ENCODE data around the gene CLDN17.

The CLDN17 gene

DNA sequence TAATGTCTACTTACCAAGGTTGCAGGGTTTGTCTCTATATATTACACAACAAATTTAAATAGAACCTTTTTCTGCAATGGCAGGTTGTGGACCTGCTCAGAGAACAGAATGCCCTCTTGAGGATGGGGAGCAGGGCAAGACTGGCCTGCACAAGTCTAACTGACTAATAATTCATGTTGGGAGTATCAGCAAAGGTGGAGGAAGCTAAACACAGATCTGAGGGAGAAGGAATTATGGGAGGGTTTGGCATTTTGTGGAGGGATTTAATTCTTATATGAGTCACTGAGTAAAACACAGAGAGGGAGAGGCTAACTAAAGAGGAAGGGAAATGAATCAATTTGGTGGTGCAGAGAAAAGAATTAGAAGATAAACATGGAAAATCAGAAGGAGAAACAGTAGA is 40.0 kb downstream of the CLDN17 start:
- no peak for DNase-seq (ENCODE audit: low read depth in 1 of 2, low spot score in 1 of 2)

- DNase-seq (ENCODE audit: low read depth in 1 of 2, low spot score in 1 of 2) = no peak
These were observed 49.0 kb downstream of the CLDN17 start for GRCh38 chr21:30117631-30118030.

DNA sequence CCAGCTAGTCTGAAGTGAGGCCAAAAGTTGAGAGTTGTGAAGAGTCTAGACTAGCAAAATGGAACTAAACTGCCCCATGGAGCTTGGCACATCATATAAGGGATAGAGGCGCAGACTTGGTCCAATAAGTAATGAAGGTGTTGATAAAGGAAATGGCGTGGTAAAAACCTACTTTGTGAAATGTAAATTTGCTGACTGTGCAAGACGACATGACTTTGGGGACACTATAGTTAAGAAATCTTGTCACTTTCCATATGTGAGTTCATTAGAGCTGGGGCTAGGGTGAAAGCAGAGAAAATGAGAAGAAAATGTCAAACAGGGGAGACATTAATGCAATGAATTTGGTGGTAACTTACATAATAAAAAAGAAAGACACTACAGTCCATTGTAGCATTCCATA is 50.1 kb downstream of the CLDN17 start:
- no peak for DNase-seq (ENCODE audit: low read depth in 1 of 2, low spot score in 1 of 2)

Data from stimulated activated CD4-positive, alpha-beta T cell treated with anti-CD3 and anti-CD28 coated beads, Interleukin-15, amount 100 ng/mL, for 1 hour (primary cell).